HG02870 (cell line): Measurements from ENCODE around the gene C21orf58.

Source experiments
- ATAC-seq: cut with Tn5 transposase; IDR thresholded peaks from one replicate; pipeline ENCODE4 v1.9.1; 2021; ENCODE audit warnings: mild to moderate bottlenecking, moderate library complexity; ENCODE audit not compliant: unreplicated experiment

The C21orf58 gene

DNA sequence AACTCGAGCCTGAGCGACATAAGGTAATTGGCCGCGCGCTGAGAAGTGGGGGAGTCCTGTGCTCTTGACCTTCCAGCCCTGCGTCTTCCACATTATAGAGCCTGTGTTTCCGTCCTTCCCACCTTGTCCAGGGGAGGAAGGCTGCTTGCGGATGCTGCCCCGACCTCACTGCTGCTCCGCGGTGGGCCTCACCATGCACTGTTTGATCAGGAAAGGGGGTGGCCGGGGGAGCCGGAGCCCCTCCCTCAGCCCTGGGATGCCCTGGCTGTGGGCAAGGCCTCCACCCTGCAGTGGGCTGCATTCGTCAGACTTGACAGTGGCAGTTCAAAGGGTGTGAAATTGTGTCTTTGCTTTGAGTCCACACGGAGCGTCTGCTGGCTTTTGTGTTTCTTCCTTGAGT, 30.4 kb upstream of the C21orf58 start:
- ATAC-seq = no peak

DNA sequence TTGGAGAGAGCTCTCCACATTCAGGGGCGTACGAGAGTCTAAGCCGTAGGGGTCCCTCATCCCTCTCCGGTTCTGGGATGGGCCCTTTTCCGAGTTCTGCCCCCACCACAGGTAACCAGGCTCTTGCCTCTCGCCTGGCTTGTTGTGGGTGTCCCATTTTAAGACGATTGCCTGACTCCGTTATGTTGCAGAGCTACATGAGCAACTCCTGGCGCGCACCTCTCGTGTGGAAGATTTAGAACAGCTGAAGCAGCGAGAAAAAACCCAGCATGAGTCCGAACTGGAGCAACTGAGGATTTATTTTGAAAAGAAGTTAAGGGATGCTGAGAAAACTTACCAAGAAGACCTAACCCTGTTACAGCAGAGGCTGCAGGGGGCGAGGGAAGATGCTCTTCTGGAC, 29.2 kb upstream of the C21orf58 start:
- no peak for ATAC-seq

DNA sequence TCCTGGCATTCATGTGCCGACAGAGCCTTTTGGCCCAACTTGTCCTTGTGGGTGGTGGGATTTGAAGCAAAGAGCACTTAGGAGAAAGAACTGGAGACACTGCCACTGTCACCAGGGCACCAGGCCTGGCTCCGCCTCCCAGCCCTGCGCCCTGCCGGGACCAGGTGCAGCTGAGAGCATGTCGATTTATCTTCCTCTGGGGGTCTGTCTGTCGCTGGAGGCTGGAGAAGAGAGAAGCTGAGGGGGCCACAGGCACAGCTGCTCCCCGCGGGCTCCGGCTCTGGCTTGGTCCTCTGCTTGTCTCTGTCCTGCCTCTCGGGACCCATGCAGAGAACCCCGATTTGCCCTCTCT, 28.5 kb upstream of the C21orf58 start:
- ATAC-seq = no peak

DNA sequence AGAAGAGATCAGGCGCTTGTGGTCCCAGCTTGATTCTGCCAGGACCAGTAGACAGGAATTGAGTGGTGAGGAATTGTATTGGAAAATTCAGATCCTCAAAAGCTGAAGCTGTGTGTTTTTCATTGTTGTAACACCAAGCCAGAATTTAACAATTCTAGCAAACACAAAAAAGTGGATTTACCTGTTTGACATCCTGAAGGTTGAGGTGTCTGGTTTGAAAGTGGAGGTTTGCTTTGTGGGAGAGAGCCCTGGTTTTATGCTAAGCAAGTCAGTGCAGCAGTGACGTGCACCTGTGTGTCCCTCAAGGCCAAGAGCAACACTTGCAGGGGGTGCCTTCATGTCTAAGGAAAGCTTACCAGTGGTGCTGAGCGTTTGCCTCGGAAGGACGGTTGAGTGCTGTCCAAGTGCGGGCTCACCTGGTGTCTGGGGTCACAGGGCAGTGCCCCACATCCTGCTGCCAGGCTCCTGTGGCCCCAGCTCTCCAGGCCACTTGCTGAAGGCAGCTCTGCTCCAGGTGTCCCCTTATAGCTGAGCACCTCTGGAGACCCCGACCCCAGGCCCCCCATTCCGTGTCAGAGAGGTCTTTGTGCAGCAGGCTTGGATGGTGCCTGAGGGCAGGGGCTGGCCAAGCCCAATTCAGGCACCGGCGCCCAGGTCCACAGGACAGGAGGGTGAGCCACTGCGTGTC, 27.9 kb upstream of the C21orf58 start:
- no peak for ATAC-seq

DNA sequence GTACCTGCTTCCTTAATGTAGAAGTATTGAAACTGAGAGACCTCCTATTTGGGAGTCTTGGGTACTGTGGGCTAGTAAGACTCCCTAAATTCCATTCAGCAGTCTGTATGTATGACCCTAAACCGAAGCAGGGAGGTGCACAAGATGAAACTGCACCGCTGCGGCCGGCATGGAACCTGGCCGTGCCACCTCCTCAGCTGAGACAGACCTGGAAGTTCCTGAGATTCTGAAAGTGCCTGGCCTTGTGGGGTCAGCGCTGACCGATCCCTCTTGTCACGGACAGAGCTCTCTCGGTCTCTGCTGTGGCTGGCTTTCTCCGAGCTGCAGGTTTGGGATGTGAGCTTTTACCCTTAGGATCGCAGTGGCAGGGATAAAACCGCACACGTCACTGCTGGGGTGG, 27.3 kb upstream of the C21orf58 start:
- ATAC-seq = no peak

DNA sequence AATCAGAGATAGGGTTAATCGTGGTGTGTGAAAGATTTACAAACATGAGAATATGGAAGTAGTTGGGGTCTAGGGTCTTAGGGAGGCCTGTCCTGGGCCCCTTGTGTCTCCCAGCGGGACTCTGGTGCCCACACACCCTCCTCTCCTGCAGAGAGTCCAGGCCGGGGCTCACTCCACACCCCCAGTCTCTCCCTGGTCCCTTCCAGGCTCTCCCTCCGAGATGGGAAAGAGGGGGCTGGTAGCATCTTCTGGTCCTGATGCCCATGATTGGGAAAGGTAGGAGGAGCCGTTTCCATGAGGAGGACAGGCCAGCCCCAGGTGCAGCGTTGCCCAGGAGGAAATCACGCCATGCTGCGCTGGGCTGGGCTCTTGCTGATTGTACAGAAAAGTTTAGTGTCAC, 26.9 kb upstream of the C21orf58 start:
- no peak for ATAC-seq

DNA sequence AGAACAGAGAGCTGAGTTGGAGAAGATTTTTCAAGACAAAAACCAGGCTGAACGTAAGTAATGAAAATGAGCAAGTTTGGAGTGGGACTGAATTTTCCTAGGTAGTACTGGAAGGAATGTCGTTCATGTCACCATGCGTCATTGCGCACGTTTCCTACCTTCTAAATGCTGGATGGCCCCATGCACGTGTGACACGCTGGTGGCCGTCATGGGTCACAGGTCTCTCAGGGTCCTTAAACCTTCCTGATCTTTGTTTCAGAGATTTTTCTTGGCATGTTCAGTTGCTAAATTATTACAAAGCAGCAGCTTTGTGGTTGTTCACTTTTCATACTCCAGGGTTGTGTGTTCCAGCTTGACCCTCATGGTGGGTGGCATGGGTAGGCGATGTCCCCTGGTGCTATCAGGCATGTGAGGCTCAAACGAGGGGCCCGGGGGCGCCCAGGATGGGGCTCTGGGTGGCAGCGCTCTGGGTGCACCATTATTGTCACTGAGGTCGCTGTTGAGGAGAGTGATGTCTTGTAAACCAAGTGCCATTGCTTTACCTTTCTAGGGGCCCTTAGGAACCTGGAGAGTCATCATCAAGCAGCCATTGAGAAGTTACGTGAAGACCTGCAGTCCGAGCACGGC, 25.6 kb upstream of the C21orf58 start:
- no peak for ATAC-seq

DNA sequence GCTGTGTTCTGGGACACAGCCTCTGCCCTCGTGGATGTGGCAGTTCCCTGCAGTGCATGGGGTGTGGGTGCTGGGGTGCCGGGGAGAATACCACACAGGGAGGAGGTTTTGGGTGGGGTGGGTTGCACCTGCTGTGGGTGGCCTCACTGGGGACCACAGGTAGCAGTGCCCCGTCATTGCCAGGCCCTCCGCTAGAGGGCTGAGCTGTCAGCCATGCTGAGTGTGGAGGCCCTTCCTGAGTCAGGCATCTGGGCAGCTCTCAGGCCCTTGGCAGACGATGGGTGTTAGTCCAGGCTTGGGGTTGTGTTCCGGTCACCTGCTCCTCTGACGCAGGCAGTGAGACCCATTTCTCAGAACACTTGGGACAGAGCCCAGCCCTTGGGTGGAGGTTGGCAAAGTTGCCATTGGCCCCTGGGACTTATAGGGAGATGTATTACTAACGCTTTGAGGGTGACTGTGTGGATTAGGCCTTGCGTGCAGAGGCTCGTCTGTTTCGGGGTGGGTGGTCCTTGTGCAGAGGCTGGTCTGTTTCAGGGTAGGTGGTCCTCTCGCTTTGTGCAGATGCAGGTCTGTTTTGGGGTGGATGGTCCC, 24.2 kb upstream of the C21orf58 start:
- no peak for ATAC-seq

DNA sequence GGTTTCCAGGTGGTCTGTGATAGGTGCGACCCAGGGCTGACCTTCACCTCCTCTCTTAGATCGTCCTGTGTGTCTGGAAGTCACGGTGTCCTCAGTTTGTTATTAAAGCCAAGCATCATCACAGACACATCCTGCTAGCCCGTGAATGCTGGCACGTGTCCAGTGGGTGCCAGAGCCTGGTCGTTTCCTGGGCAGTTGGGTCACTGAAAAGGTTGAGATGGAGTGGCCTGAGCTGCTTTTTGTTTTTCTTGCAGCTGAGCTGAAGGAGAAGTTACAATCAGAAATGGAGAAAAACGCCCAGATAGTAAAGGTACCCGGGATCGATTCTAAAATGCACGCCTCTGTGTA, 23.5 kb upstream of the C21orf58 start:
- ATAC-seq = no peak

DNA sequence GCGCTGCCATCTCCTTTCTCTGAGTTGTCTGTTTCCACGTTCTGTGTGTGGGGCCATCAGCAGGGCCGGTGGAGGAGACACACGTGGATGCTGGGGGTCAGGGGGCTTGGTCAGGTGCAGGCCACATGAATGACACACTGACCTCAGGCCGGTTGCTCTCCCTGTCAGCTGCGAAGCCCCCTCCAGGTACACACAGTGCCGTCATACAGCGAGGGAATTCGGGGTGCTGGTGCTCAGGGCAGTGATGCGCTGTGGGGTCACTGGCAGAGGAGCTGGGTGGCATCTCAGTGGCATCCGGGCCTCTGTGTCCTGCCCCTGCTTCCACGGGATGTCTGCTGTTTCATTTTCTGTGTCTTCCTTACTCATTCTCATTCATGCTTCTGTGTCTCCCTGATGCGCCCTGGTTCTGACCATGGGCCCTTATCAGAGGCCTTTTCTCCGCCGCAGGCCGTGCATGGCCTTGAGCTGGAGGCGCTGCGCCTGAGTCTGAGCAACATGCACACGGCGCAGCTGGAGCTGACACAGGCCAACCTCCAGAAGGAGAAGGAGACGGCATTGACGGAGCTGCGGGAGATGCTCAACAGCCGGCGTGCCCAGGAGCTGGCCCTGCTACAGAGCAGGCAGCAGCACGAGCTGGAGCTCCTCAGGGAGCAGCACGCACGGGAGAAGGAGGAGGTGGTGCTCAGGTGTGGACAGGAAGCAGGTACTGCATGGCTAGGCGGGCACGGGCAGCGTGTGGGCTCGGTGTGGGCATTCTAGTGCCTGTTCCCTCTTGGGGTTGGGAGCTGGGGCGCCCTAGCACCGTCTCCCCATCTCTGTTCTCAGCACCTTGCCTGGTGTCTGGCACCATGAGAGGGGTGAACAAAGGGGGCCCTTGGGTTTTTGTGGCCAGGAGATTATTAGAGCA, 22.9 kb upstream of the C21orf58 start:
- no peak for ATAC-seq

DNA sequence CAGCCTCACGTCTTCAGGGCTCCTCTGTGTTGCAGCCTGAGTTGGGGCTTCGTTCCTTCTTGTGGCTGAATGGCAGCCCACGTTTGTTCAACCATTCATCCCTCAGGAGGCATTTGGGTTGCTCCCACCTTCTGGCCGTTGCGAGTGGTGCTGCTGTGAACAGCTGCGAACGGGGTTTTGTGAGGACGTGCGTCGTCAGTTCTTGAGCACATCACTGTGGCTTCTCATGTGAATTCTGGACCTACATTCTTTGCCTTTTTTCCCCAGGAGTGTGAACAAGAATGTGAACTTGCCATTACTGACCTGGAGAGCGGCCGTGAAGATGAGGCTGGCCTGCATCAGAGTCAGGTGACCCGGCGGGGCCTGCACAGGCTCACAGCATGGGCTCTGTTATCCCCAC, 22.2 kb upstream of the C21orf58 start:
- ATAC-seq = no peak

DNA sequence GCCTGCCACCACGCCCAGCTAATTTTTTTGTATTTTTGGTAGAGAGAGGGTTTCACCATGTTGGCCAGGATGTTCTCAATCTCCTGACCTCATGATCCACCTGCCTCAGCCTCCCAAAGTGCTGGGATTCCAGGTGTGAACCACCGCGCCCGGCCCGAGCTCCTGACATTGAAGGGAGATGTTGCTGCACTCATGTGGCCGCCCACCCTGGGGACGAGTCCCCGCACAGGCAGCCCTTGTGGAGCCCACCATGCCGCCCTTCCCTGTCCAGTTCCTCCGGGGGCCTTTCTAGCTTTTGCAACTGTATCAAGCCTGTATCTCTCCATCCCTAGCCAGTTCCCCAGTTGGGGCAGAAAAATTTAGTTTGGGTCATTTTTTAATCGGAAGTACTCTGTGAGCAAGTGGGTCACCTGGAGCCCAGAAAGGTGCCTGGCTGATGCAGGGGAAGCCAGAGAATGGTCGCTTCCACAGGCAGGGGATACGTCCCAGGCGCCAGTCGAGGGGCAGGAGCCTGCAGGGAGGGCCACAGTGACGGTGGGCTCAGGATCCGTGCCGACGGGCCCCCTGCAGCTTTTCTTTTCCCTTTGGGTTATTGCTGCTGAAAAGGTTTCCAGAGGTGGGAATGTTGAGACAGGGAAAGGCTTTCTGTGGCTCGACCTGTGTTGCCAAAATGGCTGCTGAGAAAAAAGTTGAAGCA, 20.7 kb upstream of the C21orf58 start:
- ATAC-seq = no peak

DNA sequence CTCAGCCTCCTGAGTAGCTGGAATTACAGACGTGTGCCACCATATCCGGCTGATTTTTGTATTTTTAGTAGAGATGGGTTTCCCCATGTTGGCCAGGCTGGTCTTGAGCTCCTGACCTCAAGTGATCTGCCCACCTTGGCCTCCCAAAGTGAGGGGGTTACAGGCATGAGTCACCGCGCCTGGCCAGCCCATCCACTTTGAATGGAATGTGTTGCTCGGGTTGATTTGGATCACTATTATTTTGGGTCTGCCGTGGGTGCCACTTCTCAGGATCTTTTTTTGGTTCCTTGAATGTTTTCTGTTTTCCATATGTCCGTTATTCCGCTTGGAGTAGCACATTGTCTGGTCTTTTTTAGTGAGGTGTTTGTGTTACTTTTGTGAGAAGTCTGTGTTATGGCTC, 17.3 kb upstream of the C21orf58 start:
- no peak for ATAC-seq

DNA sequence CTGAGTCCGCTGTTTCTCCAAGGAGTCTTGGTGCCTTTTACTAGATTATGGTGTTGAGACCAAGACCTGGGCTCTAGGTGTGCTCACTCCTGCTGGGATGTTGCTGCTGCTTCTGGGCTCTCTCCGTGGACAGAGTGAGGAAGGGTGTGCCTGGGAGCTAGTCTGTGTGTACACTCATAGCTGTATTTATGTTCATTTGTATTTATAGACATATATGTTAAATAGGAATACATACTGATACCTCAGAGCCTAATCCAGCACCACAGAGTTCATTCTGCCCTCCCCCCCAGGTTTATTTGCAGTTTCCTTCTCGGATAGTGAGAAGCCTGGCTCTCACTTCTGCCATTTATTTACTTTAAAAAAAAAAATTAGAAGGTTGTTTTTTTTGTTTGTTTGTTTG, 12.9 kb upstream of the C21orf58 start:
- no peak for ATAC-seq

DNA sequence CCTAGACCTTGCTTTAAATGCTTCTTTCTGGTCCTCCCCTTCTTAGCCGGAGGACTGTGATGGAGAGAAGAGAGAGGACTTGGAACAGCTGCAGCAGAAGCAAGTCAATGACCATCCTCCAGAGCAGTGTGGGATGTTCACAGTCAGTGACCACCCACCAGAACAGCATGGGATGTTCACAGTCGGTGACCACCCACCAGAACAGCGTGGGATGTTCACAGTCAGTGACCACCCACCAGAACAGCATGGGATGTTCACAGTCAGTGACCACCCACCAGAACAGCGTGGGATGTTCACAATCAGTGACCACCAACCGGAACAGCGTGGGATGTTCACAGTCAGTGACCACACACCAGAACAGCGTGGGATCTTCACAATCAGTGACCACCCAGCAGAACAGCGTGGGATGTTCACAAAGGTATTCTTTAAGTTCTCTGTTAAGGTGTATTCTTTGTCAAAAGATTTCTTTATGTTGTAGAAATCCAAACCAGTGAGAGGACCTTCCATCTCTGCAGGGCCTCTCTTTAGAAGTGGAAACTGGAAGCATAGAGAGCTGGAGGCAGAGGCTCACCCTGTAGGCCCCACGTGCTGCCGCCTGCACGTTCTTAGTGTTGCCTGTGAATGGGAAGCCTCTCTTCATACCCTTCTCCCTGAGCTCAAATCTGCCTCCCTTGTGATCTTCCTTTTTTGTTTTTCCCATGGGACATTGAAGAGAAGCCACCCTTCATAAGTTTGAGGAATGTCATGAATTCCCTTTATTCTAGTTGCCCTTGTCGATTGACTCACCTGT, 10.9 kb upstream of the C21orf58 start:
- ATAC-seq = no peak

DNA sequence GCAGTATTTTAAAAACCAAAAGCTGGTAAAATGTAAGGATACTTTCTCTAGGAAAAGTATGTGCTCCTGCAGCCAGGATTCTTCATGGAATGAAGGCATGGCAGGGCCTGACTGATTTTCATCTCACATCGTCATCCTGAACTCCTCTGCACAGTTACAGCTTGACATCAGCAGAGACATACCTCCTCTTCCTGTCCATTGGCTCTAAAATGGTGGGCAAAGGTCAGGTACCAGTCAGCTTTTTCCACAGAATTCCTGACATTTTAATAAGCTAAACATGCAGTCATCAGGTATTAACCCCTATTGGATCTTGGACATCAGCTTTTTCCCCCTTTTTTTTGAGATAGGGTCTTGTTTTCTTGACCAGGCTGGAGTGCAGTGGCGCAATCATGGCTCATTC, 6.1 kb upstream of the C21orf58 start:
- no peak for ATAC-seq

DNA sequence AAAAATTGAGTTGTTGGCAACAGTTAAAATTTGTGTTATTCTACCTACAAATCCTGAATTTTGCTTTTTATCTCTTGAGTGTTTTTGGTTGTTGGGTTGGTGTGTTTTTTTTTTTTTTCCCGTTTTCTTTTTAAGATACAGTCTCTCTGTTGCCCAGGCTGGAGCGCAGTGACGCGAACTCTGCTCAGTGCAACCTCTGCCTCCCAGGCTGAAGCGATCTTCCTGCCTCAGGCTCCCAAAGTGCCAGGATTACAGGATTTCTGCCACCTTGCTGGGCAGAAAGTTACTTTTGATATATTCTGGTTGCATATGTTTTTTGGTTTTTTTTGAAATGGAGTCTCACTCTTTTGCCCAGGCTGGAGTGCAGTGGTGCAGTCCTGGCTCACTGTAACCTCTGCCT, 4.5 kb upstream of the C21orf58 start:
- ATAC-seq = no peak

DNA sequence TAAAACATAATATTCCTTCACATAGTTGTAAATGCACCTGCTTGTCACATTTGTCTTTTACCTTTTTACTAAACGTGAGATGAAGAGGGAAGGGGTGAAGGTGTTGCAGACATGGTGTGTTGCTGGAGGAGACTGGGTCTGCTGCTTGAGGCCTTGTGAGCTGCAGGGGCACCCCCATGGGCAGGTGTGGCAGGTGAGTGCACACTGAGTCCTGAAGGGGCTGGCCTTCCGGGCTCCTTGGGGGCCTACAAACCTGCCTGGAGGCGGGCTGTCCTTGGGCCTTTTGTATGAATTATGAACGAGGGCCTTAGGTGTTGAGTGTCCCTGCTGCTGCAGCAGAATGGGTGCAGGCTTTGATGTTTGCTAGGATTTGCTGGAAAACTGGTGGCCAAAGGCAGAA, 4.0 kb upstream of the C21orf58 start:
- no peak for ATAC-seq

DNA sequence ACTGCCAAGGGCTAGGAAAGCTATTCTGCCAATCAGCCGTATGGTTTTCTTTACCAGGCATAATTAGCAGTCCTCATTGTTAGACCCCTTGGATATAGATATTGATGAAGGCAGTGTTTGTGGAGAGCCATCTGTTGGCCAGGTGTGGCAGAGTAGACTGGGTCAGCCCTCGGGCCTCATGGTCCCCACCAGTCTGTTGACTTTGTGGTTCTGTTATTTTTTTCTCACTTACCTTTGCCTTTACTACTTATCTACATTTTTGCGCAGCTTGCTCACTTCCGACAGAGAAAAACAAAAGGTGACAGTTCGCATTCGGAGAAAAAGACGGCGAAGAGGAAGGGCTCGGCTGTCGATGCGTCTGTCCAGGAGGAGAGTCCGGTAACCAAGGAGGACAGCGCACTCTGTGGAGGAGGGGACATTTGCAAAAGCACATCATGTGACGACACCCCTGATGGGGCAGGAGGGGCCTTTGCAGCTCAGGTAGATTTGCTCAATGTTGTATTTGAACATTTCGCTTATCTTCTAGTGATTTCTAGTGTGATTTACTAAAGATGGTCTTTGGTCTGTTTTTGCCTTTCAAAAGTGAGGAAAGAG, 2.5 kb upstream of the C21orf58 start:
- no peak for ATAC-seq
